Thoracic aorta (tissue), 2 donors: ENCODE results near the gene WDR43. TPM values are rescaled to one million over a fixed set of nuclear protein-coding genes. Genes with fewer than 3 reads are reported as not detected.

Source experiments
- ATAC-seq: fragments of 150-250 bp; one replicate; pipeline ENCODE4 v1.8.0; 2017; ENCODE audit warnings: low read depth; ENCODE audit not compliant: insufficient number of reproducible peaks, low FRiP score
- DNase-seq: peaks from one replicate; pipeline ENCODE4 v3.0.0-alpha.2; 2020; ENCODE audit warnings: low spot score
- H3K27ac ChIP-seq, 2 donors: fragments of 200-600 bp; sonication (generic); 1 replicate in 1 of 2; 2 replicates in 1 of 2; pipeline ENCODE4 v1.5.1; 2016; ENCODE audit warnings: mild to moderate bottlenecking in 2 of 2, moderate library complexity in 2 of 2
- H3K27me3 ChIP-seq: fragments of 200-600 bp; sonication (generic); replicated peaks from 2 replicates; pipeline ENCODE4 v1.6.0; 2016; ENCODE audit warnings: mild to moderate bottlenecking; ENCODE audit not compliant: insufficient read depth
- H3K36me3 ChIP-seq: fragments of 200-600 bp; sonication (generic); one replicate; pipeline ENCODE4 v1.5.1; 2016
- H3K4me1 ChIP-seq, 2 donors: fragments of 200-600 bp; sonication (generic); 1 replicate in 1 of 2; 2 replicates in 1 of 2; pipeline versions ENCODE4 v1.5.1 to v1.6.0; 2016; ENCODE audit warnings: low read depth in 2 of 2, mild to moderate bottlenecking in 1 of 2; ENCODE audit not compliant: control insufficient read depth in 1 of 2
- H3K4me3 ChIP-seq: fragments of 200-600 bp; sonication (generic); 2 replicates; pipeline ENCODE4 v1.5.1; 2016; ENCODE audit warnings: mild to moderate bottlenecking
- H3K9me3 ChIP-seq: fragments of 200-600 bp; sonication (generic); 2 replicates; pipeline ENCODE4 v1.5.1; 2016
- CTCF ChIP-seq: fragments of 200-600 bp; sonication (generic); IDR thresholded peaks from one replicate; pipeline ENCODE4 v1.5.1; 2019; ENCODE audit warnings: antibody characterized with exemption
- total RNA-seq, 2 donors: library from RNA; depleted of rRNA; stranded (reverse); fragments of >200 nt; gene quantifications; one replicate each; pipeline versions ENCODE4 v1.1.0 to v1.2.3, GENCODE V29; 2016

Gene WDR43
- total RNA-seq, 2 donors from 2014 or later, result 19.8 to 76.4 TPM

- TF ChIP-seq CTCF, result no peak
- Histone ChIP-seq H3K36me3 (no peaks in the 10 kb centered on the region), H3K27ac (peak overlapping the region; percentile 68 to 80), H3K4me3 (peak overlapping the region; percentile 97), H3K9me3 (no peaks in the 10 kb centered on the region), H3K4me1 (peaks cover 24 to 31% of the 10 kb centered on the region in 2 donors), H3K27me3 (no peaks in the 10 kb centered on the region)
- no peak for DNase-seq
- ATAC-seq, result peak; percentile 12
Observed at GRCh38 chr2:28869494-28870145, 24.8 kb upstream of the WDR43 start.

- peak; percentile 77 for ATAC-seq
- DNase-seq, result peak; percentile 87
- Histone ChIP-seq H3K27ac (peak within 1 kb of the TSS; percentile 68 to 80), H3K4me3 (peak within 1 kb of the TSS; percentile 97), H3K4me1 (peaks cover 24 to 31% of the 10 kb centered on the region in 2 donors), H3K27me3 (no peaks in the 10 kb centered on the region), H3K9me3 (no peaks in the 10 kb centered on the region), H3K36me3 (no peaks in the 10 kb centered on the region)
- TF ChIP-seq CTCF, result peak; percentile 11
Observed at GRCh38 chr2:28870146-28870891, 24.1 kb upstream of the WDR43 start, which contains the start of gene TRMT61B. Gene TRMT61B, minus strand, starts transcription at chr2:28870309. Its CDS starts 32 bp downstream, at chr2:28870277.

DNA sequence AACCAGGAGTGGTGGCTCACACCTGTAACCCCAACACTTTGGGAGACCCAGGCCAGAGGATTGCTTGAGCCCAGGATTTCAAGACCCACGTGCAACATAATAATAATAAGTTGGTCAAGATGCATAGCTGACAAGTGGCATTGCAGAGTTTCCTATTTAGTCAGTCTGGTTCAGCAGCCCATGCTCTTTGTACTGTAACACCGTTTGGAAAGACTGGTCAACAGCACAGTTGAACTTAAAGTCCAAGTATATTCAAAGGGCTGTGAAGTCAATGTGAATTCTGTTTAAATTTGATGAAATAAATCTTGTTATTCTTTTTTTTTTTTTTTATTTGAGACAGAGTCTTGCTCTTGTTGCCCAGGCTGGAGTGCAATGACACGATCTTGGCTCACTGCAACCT is 22.8 kb upstream of the WDR43 start:
- Histone ChIP-seq H3K27ac (no peak overlapping the region), H3K4me3 (no peak overlapping the region), H3K9me3 (no peaks in the 10 kb centered on the region), H3K36me3 (no peaks in the 10 kb centered on the region), H3K4me1 (peaks cover 24 to 31% of the 10 kb centered on the region in 2 donors), H3K27me3 (no peaks in the 10 kb centered on the region)
- TF ChIP-seq CTCF, result no peak
- ATAC-seq (no peak), DNase-seq (no peak)

- H3K36me3 ChIP-seq, result no peaks in the 10 kb centered on the region
- TF ChIP-seq CTCF, result no peak
- ATAC-seq (no peak), DNase-seq (no peak)
- H3K27me3 ChIP-seq, result no peaks in the 10 kb centered on the region
- H3K4me3 ChIP-seq, result no peak overlapping the region
- no peaks in the 10 kb centered on the region for H3K4me1 ChIP-seq
- H3K9me3 ChIP-seq, result no peaks in the 10 kb centered on the region
- H3K27ac ChIP-seq, result no peak overlapping the region
Observed at GRCh38 chr2:28880193-28880592, 14.3 kb upstream of the WDR43 start.

- Histone ChIP-seq H3K4me3 (no peak overlapping the region), H3K4me1 (peaks cover 12 to 32% of the 10 kb centered on the region in 2 donors)
Observed at GRCh38 chr2:28893488-28893887, 979 bp upstream of the WDR43 start.

More at GRCh38 chr2:28893488-28893887, 979 bp upstream of the WDR43 start:
- Histone ChIP-seq H3K9me3 (no peaks in the 10 kb centered on the region), H3K27ac (no peak overlapping the region), H3K36me3 (no peaks in the 10 kb centered on the region), H3K27me3 (no peaks in the 10 kb centered on the region)
- no peak for DNase-seq
- no peak for ATAC-seq
- TF ChIP-seq CTCF, result no peak
